ENCODE measurements around the gene NUP210. TPM values are rescaled to one million over a fixed set of nuclear protein-coding genes. Genes with fewer than 3 reads are reported as not detected.

NUP210 gene
- total RNA-seq, 4 donors from 2014 or later: 3.1 to 15.4 (median 5.0) TPM

DNA sequence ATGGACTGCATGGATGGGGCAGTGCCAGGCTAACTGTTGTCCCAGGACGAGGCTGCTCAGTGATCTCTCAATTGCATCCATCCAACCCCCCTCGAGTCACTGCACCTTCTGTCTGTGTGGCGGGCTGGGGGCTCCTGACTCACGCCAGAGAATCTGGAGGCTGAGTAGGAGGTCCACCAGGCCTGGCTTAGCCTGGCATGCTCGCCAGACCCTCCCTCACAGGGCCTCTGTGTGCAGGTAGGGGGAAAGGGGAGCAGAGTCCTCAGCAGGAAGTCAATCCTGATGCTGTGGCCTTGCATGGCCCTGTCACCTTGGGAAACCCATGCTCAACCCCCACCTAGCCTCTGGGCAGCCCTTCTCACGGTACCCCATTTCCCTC, 140.6 kb downstream of the NUP210 start:
- no peaks in the 10 kb centered on the region for H3K9me3 ChIP-seq
- no peaks in the 10 kb centered on the region for H3K36me3 ChIP-seq
- TF ChIP-seq POLR2AphosphoS5 (IDR thresholded peaks at IDR 0.05) (no peak), POLR2A (IDR thresholded peaks at IDR 0.05) (no peak), CTCF (IDR thresholded peaks at IDR 0.05) (no peak), EP300 (IDR thresholded peaks at IDR 0.05) (no peak)
- DNase-seq (ENCODE audit: low spot score in 2 of 2): no peak
- peaks cover 28% of the 10 kb centered on the region for H3K4me1 ChIP-seq
- no peak overlapping the region for H3K27ac ChIP-seq
- WGBS: 76% methylated on average over 6 of the region's 6 CpGs
- no peak overlapping the region for H3K4me3 ChIP-seq
- H3K27me3 ChIP-seq: peaks cover 29% of the 10 kb centered on the region

DNA sequence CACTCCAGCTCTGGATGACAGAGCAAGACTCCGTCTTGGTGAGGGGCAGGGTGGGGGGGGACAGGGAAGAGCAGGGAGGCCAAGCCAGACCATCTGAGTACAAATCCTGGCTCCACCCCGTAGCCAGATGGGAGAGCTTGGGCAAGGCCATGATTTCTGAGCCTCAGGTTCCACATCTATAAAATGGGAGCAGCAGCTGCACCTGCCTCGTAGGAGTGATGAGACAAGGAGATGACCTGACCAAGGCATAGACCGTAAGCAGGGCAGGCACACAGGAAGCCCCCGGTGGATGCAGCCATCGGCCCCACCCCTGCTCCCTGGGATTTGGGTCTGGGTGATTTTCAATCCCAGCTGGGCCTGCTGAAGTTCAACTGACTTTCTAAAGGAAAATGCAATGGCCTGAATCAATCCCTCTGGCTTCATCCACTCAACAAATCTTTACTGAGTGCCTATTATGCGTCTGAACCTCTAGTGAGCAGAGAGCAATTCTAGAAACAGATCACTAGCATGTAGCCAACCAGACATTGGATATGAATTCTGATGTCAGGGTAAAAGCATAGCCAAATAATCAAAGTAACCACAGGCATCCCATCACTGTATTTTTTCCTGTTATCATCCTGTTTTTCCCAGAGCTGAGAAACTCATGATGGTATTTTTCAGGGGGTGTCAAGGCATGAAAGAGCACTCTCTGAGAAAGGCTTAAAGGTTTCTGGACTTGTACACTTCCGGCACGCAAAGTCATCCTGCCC, 141.2 kb downstream of the NUP210 start:
- peaks cover 28% of the 10 kb centered on the region for H3K4me1 ChIP-seq
- H3K9me3 ChIP-seq: no peaks in the 10 kb centered on the region
- WGBS: 68% methylated on average over 5 of the region's 9 CpGs
- no peak for DNase-seq (ENCODE audit: low spot score in 2 of 2)
- H3K27ac ChIP-seq: no peak overlapping the region
- H3K4me3 ChIP-seq: no peak overlapping the region
- H3K36me3 ChIP-seq: no peaks in the 10 kb centered on the region
- peaks cover 28% of the 10 kb centered on the region for H3K27me3 ChIP-seq
- TF ChIP-seq EP300 (IDR thresholded peaks at IDR 0.05) (no peak), POLR2AphosphoS5 (IDR thresholded peaks at IDR 0.05) (no peak), CTCF (IDR thresholded peaks at IDR 0.05) (no peak), POLR2A (IDR thresholded peaks at IDR 0.05) (no peak)

- TF ChIP-seq POLR2A (IDR thresholded peaks at IDR 0.05): no peak
- no peak for TF ChIP-seq EP300 (IDR thresholded peaks at IDR 0.05)
- no peak for TF ChIP-seq POLR2AphosphoS5 (IDR thresholded peaks at IDR 0.05)
- TF ChIP-seq CTCF (IDR thresholded peaks at IDR 0.05): no peak
- Histone ChIP-seq H3K27me3 (peaks cover 20% of the 10 kb centered on the region), H3K4me3 (peak overlapping the region; percentile 7), H3K36me3 (no peaks in the 10 kb centered on the region), H3K4me1 (peaks cover 24% of the 10 kb centered on the region), H3K9me3 (no peaks in the 10 kb centered on the region), H3K27ac (peak overlapping the region; percentile 45)
- WGBS: 53% methylated on average over 17 of the region's 17 CpGs
- no peak for DNase-seq (ENCODE audit: low spot score in 2 of 2)
Observed at GRCh38 chr3:13277860-13278531, 142.1 kb downstream of the NUP210 start.

DNA sequence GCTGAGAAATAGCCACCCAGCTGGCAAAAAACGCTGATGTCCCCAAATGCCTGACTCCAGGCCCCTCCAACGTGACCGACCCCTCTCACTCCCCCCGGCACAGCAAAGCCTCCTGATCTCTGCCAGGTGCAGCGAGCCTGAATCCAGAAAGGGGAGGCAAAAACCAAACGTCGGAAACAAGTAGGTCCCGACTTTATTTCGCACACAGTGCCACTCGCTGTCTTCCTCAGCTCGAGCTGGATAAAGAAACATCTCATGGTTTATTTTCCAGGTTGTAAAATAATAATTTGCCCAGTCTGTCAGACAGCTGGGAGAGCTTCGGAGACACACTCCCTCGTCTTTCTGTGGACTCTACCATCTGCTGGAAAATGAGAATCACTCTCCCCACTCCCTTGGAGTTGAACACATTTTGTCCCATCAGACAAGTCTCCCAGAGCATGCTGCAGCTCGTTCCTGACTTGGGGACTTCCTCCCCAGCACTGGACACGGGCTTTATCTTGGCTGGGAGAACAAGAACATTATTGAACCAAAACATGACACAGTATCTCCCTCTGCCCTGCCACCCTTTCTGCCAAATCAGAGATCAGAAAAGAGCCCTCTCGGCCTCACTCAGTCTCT, 142.8 kb downstream of the NUP210 start:
- peaks cover 18% of the 10 kb centered on the region for H3K27me3 ChIP-seq
- WGBS: 57% methylated on average over 16 of the region's 16 CpGs

More for the DNA sequence above, 142.8 kb downstream of the NUP210 start:
- H3K4me1 ChIP-seq: peaks cover 22% of the 10 kb centered on the region
- no peak for DNase-seq (ENCODE audit: low spot score in 2 of 2)
- peak overlapping the region; percentile 7 for H3K4me3 ChIP-seq
- no peaks in the 10 kb centered on the region for H3K9me3 ChIP-seq
- no peaks in the 10 kb centered on the region for H3K36me3 ChIP-seq
- H3K27ac ChIP-seq: peak overlapping the region; percentile 45
- TF ChIP-seq CTCF (IDR thresholded peaks at IDR 0.05) (no peak), POLR2A (IDR thresholded peaks at IDR 0.05) (no peak), POLR2AphosphoS5 (IDR thresholded peaks at IDR 0.05) (no peak), EP300 (IDR thresholded peaks at IDR 0.05) (no peak)

Data from suprapubic skin (tissue), 4 donors.